DND-41 (cell line): Measurements from ENCODE around the gene PAH.
A peak's percentile ranks its signal among the peaks of the same experiment; 100 is the strongest.

Source experiments
- ATAC-seq: fragments of 200-7000 bp; cut with Tn5 transposase; 3 replicates; pipeline ENCODE4 v1.9.1; 2021; ENCODE audit warnings: low read depth; ENCODE audit not compliant: insufficient read depth
- DNase-seq: peaks from one replicate; pipeline ENCODE4 v3.0.0-alpha.2; 2020
- H2AFZ ChIP-seq: 2 replicates; pipeline ENCODE4 v1.6.0; 2012; ENCODE audit warnings: low read depth, low read length
- H3K27ac ChIP-seq: 2 replicates; pipeline ENCODE4 v1.5.1; 2012; ENCODE audit warnings: low read length, inconsistent platforms
- H3K27me3 ChIP-seq: fragments of 200-600 bp; sonication (generic); 2 replicates; pipeline ENCODE4 v1.6.0; 2012; ENCODE audit warnings: low read length, mild to moderate bottlenecking, inconsistent platforms; ENCODE audit not compliant: insufficient read depth, poor library complexity
- H3K36me3 ChIP-seq: 2 replicates; pipeline ENCODE4 v1.5.1; 2012; ENCODE audit warnings: low read length, inconsistent platforms; ENCODE audit not compliant: insufficient read depth
- H3K4me1 ChIP-seq: 2 replicates; pipeline ENCODE4 v1.5.1; 2012; ENCODE audit warnings: mild to moderate bottlenecking, low read length; ENCODE audit not compliant: insufficient read depth
- H3K4me2 ChIP-seq: 2 replicates; pipeline ENCODE4 v1.6.0; 2012; ENCODE audit warnings: mild to moderate bottlenecking, moderate library complexity, low read length, inconsistent platforms; ENCODE audit not compliant: insufficient read depth
- H3K4me3 ChIP-seq, 2 experiments: fragments of 200-600 bp in 1 of 2; shearing (Covaris generic) in 1 of 2; 2 replicates each; pipeline ENCODE4 v1.5.1; 2012 to 2016; ENCODE audit warnings: inconsistent platforms in 2 of 2, low read length in 2 of 2, mild to moderate bottlenecking in 2 of 2, low read depth in 1 of 2, moderate library complexity in 1 of 2
- H3K79me2 ChIP-seq: 2 replicates; pipeline ENCODE4 v1.6.0; 2012; ENCODE audit warnings: low read length, inconsistent platforms; ENCODE audit not compliant: insufficient read depth
- H3K9ac ChIP-seq: 2 replicates; pipeline ENCODE4 v1.6.0; 2012; ENCODE audit warnings: low read depth, mild to moderate bottlenecking, inconsistent platforms, low read length, moderate library complexity
- H3K9me3 ChIP-seq: 2 replicates; pipeline ENCODE4 v1.5.1; 2012; ENCODE audit warnings: low read length, moderate library complexity, mild to moderate bottlenecking, inconsistent platforms; ENCODE audit not compliant: insufficient read depth, severe bottlenecking
- H4K20me1 ChIP-seq: 2 replicates; pipeline ENCODE4 v1.6.0; 2012; ENCODE audit warnings: low read length; ENCODE audit not compliant: insufficient read depth
- CTCF ChIP-seq: IDR thresholded peaks from 2 replicates; pipeline ENCODE4 v1.5.1; 2012; ENCODE audit warnings: borderline replicate concordance, low read length, moderate library complexity, mild to moderate bottlenecking; ENCODE audit not compliant: poor library complexity, severe bottlenecking; ENCODE audit errors: extremely low read depth
- EZH2 ChIP-seq: IDR thresholded peaks from 3 replicates; pipeline ENCODE4 v1.6.1; 2012; ENCODE audit warnings: borderline replicate concordance, low read depth, mild to moderate bottlenecking, moderate library complexity, low read length, inconsistent platforms; ENCODE audit not compliant: severe bottlenecking

Gene PAH

GRCh38 chr12:102880783-102881182 lies 36.3 kb downstream of the PAH start:
- Histone ChIP-seq H3K79me2 (no peaks in the 10 kb centered on the region), H2AFZ (no peak overlapping the region), H3K9me3 (no peaks in the 10 kb centered on the region), H3K9ac (no peak overlapping the region), H3K4me3 (no peak overlapping the region), H4K20me1 (no peaks in the 10 kb centered on the region), H3K4me2 (no peak overlapping the region), H3K36me3 (no peaks in the 10 kb centered on the region), H3K27me3 (peaks cover 6% of the 10 kb centered on the region), H3K27ac (no peak overlapping the region), H3K4me1 (no peaks in the 10 kb centered on the region)
- TF ChIP-seq EZH2: no peak
- TF ChIP-seq CTCF: no peak
- DNase-seq (no peak), ATAC-seq (no peak)

GRCh38 chr12:102879144-102879763 lies 37.8 kb downstream of the PAH start:
- Histone ChIP-seq H4K20me1 (no peaks in the 10 kb centered on the region), H3K9ac (no peak overlapping the region), H3K27ac (no peak overlapping the region), H3K36me3 (no peaks in the 10 kb centered on the region), H3K4me3 (no peak overlapping the region), H3K27me3 (peaks cover 8% of the 10 kb centered on the region), H3K4me1 (no peaks in the 10 kb centered on the region), H3K4me2 (no peak overlapping the region), H3K79me2 (no peaks in the 10 kb centered on the region), H2AFZ (no peak overlapping the region), H3K9me3 (no peaks in the 10 kb centered on the region)
- ATAC-seq (no peak), DNase-seq (peak; percentile 5)
- TF ChIP-seq EZH2: no peak
- TF ChIP-seq CTCF: peak; percentile 49

- peaks cover 8% of the 10 kb centered on the region for H3K27me3 ChIP-seq
- no peaks in the 10 kb centered on the region for H3K79me2 ChIP-seq
- no peaks in the 10 kb centered on the region for H3K4me1 ChIP-seq
- no peak overlapping the region for H2AFZ ChIP-seq
- H3K36me3 ChIP-seq: no peaks in the 10 kb centered on the region
- no peak overlapping the region for H3K27ac ChIP-seq
- H3K4me2 ChIP-seq: no peak overlapping the region
- H3K4me3 ChIP-seq: no peak overlapping the region
- H3K9ac ChIP-seq: no peak overlapping the region
- no peaks in the 10 kb centered on the region for H4K20me1 ChIP-seq
- H3K9me3 ChIP-seq: no peaks in the 10 kb centered on the region
- DNase-seq (peak; percentile 8), ATAC-seq (no peak)
- no peak for TF ChIP-seq EZH2
- peak; percentile 41 for TF ChIP-seq CTCF
Measured at GRCh38 chr12:102876883-102877282, 40.2 kb downstream of the PAH start.
